GM18907 (cell line): ENCODE measurements around the gene UBE2E3.
"Not testable (repeated sequence)": the region's sequence is repeated elsewhere in the genome, so short reads cannot be mapped to it uniquely, and the experiment has no call there.

ENCODE experiments used
- ATAC-seq: cut with Tn5 transposase; IDR thresholded peaks from one replicate; pipeline ENCODE4 v1.9.1; 2021; ENCODE audit warnings: mild to moderate bottlenecking, moderate library complexity; ENCODE audit not compliant: unreplicated experiment

The UBE2E3 gene

GRCh38 chr2:181025004-181025403 is 44.6 kb downstream of the UBE2E3 start:
- ATAC-seq: no peak

GRCh38 chr2:181036445-181036844 is 56.0 kb downstream of the UBE2E3 start:
- ATAC-seq: peak; percentile 79

- peak; percentile 83 for ATAC-seq
These were observed 56.6 kb downstream of the UBE2E3 start for GRCh38 chr2:181036848-181037603.

GRCh38 chr2:181037922-181038321 is 57.5 kb downstream of the UBE2E3 start:
- no peak for ATAC-seq

- ATAC-seq: no peak
These were observed 58.4 kb downstream of the UBE2E3 start for GRCh38 chr2:181038796-181039195.

GRCh38 chr2:181040839-181041238 is 60.4 kb downstream of the UBE2E3 start:
- not testable (repeated sequence) for ATAC-seq

GRCh38 chr2:181041661-181042060 is 61.3 kb downstream of the UBE2E3 start:
- ATAC-seq: peak; percentile 34

GRCh38 chr2:181042706-181043105 is 62.3 kb downstream of the UBE2E3 start:
- no peak for ATAC-seq

- ATAC-seq: peak; percentile 67
These were observed 66.4 kb downstream of the UBE2E3 start for GRCh38 chr2:181046833-181047232.

GRCh38 chr2:181047829-181048228 is 67.4 kb downstream of the UBE2E3 start:
- ATAC-seq: no peak

- ATAC-seq: no peak
These were observed 71.6 kb downstream of the UBE2E3 start for GRCh38 chr2:181051861-181052522.

GRCh38 chr2:181052523-181052891 is 72.1 kb downstream of the UBE2E3 start:
- ATAC-seq: no peak

GRCh38 chr2:181054256-181054655 is 73.9 kb downstream of the UBE2E3 start:
- ATAC-seq: no peak

GRCh38 chr2:181054843-181055242 is 74.4 kb downstream of the UBE2E3 start:
- no peak for ATAC-seq

GRCh38 chr2:181058378-181059269 is 78.2 kb downstream of the UBE2E3 start:
- no peak for ATAC-seq

GRCh38 chr2:181063696-181064095 is 83.3 kb downstream of the UBE2E3 start:
- no peak for ATAC-seq

- no peak for ATAC-seq
These were observed 85.1 kb downstream of the UBE2E3 start for GRCh38 chr2:181065458-181065857.

GRCh38 chr2:181066333-181066732 is 85.9 kb downstream of the UBE2E3 start:
- no peak for ATAC-seq

GRCh38 chr2:181070119-181070835 is 89.9 kb downstream of the UBE2E3 start:
- no peak for ATAC-seq

GRCh38 chr2:181070836-181071200 is 90.4 kb downstream of the UBE2E3 start:
- no peak for ATAC-seq
